Measurements from ENCODE around the gene GAL3ST2.
"Not testable (repeated sequence)": the region's sequence is repeated elsewhere in the genome, so short reads cannot be mapped to it uniquely, and the experiment has no call there.

The GAL3ST2 gene

GRCh38 chr2:241739651-241740050, 37.0 kb upstream of the GAL3ST2 start:
- H3K4me3 ChIP-seq (ENCODE audit: low read depth, low read length): no peak overlapping the region
- TF ChIP-seq, protein P1, sequence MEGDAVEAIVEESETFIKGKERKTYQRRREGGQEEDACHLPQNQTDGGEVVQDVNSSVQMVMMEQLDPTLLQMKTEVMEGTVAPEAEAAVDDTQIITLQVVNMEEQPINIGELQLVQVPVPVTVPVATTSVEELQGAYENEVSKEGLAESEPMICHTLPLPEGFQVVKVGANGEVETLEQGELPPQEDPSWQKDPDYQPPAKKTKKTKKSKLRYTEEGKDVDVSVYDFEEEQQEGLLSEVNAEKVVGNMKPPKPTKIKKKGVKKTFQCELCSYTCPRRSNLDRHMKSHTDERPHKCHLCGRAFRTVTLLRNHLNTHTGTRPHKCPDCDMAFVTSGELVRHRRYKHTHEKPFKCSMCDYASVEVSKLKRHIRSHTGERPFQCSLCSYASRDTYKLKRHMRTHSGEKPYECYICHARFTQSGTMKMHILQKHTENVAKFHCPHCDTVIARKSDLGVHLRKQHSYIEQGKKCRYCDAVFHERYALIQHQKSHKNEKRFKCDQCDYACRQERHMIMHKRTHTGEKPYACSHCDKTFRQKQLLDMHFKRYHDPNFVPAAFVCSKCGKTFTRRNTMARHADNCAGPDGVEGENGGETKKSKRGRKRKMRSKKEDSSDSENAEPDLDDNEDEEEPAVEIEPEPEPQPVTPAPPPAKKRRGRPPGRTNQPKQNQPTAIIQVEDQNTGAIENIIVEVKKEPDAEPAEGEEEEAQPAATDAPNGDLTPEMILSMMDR (IDR thresholded peaks at IDR 0.05; ENCODE audit: borderline replicate concordance, insufficient read depth, low read depth, low read length): no peak

DNA sequence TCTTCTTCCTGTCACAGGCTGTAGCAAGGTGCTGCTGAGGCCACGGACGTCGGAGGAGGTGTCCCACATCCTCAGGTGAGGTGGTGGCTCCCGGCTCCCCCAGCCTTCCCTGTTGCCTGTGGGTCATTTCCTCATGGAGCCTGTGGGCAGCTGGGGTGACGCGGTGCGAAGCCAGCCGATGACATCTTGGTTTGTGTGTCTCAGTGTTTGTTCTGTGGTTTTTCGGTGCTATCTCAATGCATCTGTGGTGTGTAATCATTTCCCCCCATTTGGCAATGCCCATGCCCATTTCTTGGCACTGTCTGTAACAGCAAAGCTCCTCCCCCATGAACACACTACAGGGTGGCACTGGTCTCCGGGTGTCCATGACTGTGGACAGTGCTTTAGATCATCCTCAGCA, 35.6 kb upstream of the GAL3ST2 start:
- no peak overlapping the region for H3K4me3 ChIP-seq (ENCODE audit: low read depth, low read length)
- TF ChIP-seq, protein P1 (IDR thresholded peaks at IDR 0.05; ENCODE audit: borderline replicate concordance, insufficient read depth, low read depth, low read length): no peak

- H3K4me3 ChIP-seq (ENCODE audit: low read depth, low read length): no peak overlapping the region
- TF ChIP-seq, protein P1 (IDR thresholded peaks at IDR 0.05; ENCODE audit: borderline replicate concordance, insufficient read depth, low read depth, low read length): no peak
Observed at GRCh38 chr2:241742320-241742939, 34.2 kb upstream of the GAL3ST2 start.

DNA sequence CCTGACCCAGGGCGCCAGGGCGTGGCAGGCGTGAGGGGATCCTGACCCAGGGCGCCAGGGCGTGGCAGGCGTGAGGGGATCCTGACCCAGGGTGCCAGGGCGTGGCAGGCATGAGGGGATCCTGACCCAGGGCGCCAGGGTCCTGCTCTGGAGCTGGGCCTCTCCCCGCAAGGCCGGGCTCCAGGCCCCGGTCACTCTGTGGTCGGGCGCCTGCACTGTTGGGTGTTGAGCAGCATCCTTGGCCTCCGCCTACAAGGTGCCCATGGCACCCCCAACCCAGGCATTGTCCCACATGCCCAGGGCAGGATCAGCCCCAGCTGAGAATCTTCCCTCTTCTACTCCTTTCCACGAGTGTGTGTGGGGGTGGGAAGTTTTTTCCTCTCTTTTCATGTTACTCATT, 33.6 kb upstream of the GAL3ST2 start:
- not testable (repeated sequence) for H3K4me3 ChIP-seq (ENCODE audit: low read depth, low read length)

GRCh38 chr2:241743620-241744019, 33.0 kb upstream of the GAL3ST2 start:
- H3K4me3 ChIP-seq (ENCODE audit: low read depth, low read length): no peak overlapping the region
- TF ChIP-seq, protein P1 (IDR thresholded peaks at IDR 0.05; ENCODE audit: borderline replicate concordance, insufficient read depth, low read depth, low read length): no peak

DNA sequence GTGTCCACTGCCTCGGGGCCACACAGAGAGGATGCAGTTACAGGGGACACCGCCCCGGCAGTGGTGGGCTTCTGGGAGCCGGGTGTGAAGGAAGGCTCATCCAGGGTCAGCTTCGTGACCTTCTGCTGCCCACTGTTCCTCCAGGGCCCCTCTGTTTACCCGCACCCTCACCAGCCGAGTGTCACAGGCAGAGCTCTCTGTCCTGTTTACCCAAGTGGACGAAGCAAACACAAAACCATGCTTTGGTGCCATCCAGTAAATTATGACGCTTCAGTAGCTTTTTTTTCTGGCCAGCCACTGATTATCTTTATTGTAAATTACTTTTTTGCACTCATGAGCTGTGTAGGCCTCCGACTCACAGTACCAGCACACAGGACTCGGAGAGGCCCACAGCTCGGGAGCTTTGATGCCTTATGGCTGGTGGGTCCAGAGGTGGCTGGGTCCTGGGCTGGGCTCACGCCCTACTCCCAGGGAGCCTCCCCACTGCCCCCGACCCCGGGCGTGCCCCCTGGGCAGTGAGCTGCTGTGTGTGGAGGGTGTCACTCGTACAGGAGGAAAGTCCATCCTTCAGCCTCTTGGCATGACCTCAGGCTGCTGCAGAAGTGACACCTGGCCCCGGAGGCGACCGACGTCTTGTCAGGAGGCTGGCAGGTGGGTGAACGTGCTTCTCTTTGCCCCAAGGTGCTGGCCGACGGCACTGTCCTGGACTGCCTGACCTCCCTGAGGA, 32.4 kb upstream of the GAL3ST2 start:
- H3K4me3 ChIP-seq (ENCODE audit: low read depth, low read length): no peak overlapping the region
- TF ChIP-seq, protein P1 (IDR thresholded peaks at IDR 0.05; ENCODE audit: borderline replicate concordance, insufficient read depth, low read depth, low read length): no peak

- TF ChIP-seq, protein P1 (IDR thresholded peaks at IDR 0.05; ENCODE audit: borderline replicate concordance, insufficient read depth, low read depth, low read length): no peak
- no peak overlapping the region for H3K4me3 ChIP-seq (ENCODE audit: low read depth, low read length)
Observed at GRCh38 chr2:241745276-241745675, 31.3 kb upstream of the GAL3ST2 start.
